NCI-H510A (cell line): ENCODE results near the gene PRR14.
"Not testable (repeated sequence)": the region's sequence is repeated elsewhere in the genome, so short reads cannot be mapped to it uniquely, and the experiment has no call there.

ENCODE experiments used
- DNase-seq: peaks from one replicate; lab custom pipeline; 2025; lab: John Stamatoyannopoulos, UW

Gene PRR14

DNA sequence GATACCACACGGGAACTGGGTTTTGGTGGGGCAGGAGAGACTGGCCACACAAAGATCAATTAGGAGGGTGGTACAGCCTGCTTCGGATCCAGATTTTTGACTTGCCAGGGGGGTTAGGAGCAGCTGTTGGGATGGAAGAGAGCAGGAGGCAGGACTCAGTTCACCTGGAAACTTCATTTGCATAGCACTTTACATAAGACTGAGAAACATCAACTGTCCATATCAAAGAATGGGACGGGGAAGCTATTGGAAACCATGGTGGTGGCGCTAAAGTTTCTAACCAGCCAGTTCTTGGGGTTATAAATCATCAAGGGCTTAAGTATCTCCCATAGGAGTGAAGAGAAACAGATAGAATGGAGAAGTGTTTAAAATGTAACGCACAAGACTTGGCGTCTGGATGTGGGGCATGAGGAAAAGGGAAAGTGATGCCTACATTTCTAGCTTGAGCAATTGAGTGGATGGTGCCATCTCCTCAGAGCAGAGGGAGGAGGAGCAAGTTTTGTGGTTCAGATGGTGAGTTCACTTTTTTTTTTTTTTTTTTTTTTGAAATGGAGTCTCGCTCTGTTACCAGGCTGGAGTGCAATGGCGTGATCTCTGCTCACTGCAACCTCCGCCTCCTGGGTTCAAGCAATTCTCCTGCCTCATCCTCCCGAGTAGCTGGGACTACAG, 41.8 kb downstream of the PRR14 start:
- no peak for DNase-seq

DNA sequence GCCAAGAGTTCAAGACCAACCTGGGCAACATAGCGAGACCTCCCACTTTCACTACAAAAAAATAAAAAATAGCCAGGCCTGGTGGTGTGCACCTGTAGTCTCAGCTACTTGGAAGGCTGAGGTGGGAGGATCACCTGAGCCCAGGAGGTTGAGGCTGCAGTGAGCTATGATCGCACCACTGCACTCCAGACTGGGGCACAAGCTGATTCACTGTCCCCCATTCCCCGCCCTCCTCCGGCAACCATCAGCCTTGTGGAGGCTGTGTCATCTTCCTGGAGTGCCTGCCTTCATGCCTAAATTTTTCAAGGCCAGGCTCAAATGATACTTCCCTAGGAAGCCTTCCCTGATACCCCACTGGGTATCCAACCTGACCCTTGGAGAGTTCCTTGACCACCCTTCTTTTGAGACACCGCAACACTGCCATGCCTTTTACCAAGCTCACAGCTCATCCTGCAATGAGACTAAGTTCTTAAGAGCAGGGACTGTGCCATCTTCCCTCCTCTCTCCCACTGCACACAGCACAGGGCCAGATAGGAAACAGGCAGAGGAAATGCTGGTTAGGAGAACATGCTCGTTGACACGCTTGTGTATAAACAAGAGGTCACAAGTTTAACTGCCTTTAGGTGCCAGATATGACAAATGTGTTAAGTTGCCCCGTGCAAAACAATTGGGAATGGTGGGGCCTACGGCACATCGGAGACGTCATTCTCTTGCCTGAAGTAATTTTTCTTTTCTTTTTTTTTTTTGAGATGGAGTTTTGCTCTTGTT, 44.4 kb downstream of the PRR14 start:
- no peak for DNase-seq

DNA sequence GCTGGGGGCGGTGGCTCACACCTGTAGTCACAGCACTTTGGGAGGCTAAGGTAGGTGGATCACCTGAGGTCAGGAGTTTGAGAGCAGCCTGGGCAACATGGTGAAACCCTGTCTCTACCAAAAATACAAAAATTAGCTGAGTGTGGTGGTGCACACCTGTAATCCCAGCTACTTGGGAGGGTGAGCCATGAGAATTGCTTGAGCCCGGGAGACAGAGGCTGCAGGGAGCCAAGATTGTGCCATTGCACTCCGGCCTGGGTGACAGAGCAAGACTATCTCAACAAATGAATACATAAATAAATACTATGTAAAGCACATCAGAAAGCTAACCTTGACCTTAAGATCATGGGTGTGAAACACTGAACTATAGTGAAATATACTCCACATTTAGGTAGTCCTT, 45.9 kb downstream of the PRR14 start:
- not testable (repeated sequence) for DNase-seq

DNA sequence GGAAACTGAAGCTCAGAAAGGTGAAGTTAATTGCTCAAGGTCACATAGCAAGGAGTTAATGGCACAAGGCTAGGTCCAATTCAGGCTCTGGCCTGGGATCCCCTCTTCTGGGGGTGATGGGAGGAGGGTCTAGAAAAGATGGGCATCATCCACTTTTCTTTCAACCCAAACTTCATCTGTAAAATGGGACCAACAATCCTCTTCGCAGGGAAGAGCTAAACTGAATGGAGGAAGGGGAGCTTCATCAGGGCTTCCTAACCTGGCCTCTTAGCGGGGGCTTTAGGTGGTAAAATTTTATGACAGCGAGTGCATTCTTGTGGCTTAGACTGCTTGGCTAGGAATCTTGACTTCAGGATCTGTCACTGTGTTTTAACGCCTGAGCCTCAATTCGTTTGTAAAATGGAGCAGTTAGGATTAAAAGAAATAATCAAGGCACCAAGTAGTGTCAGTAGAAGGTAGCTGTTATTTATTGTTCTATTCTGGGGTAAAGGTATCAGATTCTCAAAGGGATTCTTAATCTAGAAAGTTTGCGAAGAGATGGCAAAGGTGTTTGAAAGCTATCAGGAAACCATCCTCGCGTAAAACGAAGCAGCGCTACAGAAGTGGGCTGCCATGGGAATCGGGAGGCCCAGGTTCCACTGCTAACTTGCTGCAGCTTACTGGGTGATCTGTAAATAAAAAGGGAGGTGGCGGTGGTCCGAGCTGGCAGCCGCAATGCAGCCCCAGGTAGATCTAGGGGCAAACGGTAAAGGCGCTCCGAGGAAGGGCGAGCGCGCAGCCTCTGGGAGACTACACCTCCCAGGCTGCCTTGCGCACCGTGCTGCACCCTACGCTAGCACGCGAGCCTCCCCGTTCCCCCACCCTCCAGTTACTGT, 46.7 kb downstream of the PRR14 start:
- peak; percentile 98 for DNase-seq

DNA sequence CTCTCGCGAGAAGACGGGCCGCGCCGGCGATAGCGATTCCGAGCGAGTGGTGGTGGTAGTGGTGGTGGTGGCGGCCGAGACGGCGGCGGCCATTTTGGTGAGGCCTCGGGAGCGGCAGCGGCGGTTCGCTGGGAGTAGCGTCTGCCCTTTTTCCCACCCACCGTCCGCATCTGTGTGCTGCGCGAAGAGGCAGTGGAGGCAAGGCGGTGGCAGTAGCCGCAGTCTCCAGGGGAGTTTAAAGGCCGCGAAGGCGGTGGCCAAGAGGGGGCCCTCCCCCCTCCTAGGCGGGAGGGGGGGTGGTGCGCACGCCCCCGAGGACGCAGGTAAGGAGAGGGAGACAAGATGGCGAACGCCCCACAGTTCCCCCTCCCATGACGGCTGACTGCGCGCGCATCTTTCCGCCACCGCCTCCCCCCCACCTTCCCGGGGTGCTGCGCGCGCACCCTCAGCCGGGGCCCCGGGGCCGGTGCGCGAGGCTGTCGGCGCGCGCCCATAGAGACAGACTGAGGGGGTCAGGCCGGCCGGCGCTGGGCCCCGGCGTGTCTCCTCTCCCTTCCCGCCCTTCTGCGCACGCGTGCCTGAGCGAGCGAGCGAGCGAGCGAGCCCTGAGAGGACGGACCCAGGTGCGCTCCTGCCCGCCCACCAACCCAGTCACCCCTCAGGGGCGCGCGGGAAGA, 47.5 kb downstream of the PRR14 start:
- peak; percentile 90 for DNase-seq

DNA sequence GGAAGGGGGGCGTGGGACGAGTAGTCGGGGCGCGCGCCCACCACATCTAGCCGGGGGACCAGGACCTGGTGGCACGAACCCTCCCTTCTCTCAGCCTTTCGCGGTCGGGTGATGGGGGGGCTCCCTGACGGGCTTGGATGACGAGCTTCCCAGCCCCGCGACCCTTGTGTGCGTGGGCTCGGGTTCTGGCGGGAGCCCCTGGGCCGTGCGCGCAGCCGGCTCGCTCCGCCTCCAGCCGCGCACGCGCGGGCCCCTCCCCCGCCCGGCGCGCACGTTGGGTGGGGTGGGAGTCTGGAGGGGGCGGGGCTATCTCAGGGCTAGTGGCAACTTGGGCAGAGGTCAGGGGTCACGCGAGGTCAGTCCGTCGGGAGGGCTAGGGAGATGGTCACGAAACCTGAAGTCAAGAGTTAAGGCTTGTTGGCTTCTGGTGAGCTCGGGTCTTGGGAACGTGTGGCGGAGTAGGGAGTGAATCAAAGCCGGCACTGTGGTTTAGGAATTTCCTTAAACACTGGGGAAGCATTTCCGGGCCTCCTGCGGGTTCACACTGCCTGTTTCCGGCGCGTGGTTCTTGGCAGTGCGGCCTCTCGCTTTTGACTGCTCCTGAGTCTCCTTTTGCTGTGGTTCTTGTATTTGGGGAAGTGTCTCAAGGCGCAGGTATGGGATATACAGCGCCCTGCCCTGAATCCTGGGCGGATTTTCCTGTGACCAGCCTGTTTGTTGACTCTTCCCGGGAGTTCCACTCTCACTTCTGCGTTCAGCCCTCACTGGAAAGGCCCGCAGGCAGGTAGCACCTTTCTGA, 48.3 kb downstream of the PRR14 start, which contains the start of gene SRCAP:
SRCAP (plus strand) TSS at position 356 of the 799 bp plus-strand sequence. CDS start 1,654 bp downstream, outside the sequence.
- DNase-seq, result peak; percentile 87

DNA sequence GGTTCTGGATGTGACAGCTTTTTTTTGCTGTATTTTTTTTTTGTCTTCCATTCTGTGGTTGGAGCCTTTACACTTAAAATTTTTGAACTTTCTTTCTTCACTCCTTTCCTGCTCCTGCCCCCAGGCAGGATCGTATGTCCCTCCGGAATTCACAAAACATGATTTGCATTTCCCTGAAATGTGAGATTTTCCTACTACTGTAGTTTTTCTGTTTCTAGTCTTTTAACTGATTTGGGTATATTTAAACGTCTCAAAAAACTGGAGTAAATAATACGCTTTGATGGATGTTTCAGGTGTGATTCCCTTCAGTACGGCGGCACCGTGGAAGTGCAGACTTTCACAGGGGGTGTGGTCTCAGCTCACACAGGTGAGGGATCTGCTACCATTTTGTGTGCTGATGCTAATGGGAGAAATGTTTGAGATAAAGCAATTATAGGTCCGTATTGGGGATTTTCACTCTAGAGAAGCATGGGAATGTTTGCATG, 48.9 kb downstream of the PRR14 start:
- DNase-seq, result no peak

DNA sequence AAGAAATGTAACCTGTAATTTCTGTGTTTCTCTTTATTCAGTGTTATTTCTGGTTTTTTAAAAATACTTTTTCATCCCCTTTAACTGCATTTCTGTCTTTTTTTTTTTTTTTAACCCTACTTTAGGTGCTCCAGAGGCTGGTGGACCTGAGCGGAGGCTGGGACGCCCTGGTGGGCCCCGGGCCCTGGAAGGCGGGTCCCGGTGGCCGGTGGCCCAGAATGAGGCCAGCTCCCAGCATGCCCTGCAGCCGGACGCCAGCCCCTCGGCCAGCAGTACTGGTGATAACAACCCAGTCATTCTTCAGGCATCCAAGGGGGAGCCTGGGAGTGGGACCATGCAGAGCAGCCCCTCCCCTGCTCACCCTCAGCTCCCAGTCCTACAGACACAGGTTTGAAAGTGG, 49.7 kb downstream of the PRR14 start:
- DNase-seq, result no peak

DNA sequence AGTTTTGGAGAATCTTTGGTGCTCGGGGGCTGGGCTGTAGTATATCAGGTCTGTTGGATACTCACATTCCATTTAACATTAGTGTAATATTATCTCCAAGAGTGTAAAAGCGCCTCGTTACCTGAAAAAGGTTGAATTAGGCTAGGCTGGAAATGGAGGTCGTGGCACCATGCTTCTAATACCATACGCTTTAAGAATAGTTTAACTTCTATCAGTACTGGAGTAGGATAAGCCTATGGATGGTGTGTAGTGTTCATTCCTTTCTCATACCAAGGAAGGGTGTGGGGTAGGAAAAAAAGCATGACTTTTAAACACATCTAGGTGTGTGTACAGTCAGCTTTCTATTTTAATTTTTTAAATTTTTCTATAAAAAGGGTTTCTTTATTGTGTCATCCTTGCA, 50.2 kb downstream of the PRR14 start:
- no peak for DNase-seq

DNA sequence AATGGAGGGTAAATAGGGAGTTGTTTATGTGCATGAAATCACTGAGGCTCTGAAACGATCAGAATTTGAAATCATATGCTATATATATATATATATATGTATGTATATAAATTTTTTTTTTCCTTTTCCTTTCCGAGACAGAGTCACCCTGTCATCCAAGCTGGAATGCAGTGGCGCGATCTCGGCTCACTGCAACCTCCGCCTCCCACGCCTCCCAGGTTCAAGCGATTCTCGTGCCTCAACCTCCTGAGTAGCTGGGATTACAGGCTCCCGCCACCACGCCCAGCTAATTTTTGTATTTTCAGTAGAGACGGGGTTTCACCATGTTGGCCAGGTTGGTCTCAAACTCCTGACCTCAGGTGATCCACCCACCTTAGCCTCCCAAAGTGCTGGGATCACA, 52.3 kb downstream of the PRR14 start:
- DNase-seq, result not testable (repeated sequence)

DNA sequence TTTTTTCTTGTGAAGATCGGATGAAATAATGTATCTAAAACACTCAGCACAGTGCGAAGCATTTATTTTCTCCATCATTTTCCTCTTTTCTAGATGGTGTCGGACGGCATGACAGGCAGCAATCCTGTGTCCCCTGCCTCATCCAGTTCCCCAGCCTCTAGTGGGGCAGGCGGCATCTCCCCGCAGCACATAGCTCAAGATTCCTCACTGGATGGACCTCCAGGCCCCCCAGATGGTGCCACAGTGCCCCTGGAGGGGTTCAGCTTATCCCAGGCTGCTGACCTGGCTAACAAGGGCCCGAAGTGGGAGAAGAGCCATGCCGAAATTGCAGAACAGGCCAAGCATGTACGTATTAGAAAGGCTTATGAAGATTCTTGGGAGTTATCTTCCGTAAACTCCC, 53.2 kb downstream of the PRR14 start:
- no peak for DNase-seq
